C4-2B (cell line): ENCODE data around the gene SUOX.

Source experiments
- ZFX ChIP-seq: fragments of 450-650 bp; IDR thresholded peaks from 2 replicates; pipeline ENCODE4 v1.6.1; 2017
- TF ChIP-seq, protein P1 (sequence below): fragments of 450-650 bp; conservative IDR thresholded peaks from 2 replicates; pipeline ENCODE4 v1.5.1; 2017; ENCODE audit warnings: mild to moderate bottlenecking

- TF ChIP-seq, protein P1, sequence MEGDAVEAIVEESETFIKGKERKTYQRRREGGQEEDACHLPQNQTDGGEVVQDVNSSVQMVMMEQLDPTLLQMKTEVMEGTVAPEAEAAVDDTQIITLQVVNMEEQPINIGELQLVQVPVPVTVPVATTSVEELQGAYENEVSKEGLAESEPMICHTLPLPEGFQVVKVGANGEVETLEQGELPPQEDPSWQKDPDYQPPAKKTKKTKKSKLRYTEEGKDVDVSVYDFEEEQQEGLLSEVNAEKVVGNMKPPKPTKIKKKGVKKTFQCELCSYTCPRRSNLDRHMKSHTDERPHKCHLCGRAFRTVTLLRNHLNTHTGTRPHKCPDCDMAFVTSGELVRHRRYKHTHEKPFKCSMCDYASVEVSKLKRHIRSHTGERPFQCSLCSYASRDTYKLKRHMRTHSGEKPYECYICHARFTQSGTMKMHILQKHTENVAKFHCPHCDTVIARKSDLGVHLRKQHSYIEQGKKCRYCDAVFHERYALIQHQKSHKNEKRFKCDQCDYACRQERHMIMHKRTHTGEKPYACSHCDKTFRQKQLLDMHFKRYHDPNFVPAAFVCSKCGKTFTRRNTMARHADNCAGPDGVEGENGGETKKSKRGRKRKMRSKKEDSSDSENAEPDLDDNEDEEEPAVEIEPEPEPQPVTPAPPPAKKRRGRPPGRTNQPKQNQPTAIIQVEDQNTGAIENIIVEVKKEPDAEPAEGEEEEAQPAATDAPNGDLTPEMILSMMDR = no peak
- TF ChIP-seq ZFX = no peak
Observed at GRCh38 chr12:55966408-55967281, 30.4 kb upstream of the SUOX start, which contains the start of gene CDK2.
